ENCODE measurements around the gene TAF1A.

TAF1A gene

DNA sequence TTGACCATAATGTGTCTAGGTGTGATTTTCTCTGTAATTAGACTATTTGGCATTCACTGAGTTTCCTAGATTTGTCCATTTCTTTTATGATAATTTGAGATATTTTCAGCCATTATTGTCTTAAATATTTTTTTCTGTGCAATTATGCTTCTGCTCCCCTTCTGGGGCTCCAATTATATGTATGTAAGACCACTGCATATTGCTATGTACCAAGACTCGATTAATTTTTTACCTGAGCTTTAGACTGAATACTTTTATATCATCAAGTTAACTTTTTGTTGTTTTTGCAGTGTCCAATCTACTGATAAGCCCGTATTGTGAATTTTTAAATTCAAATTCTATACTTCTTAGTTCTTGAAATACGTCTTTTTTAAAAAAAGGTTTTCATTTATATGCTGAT, 5.1 kb upstream of the TAF1A start:
- no peak for DNase-seq

DNA sequence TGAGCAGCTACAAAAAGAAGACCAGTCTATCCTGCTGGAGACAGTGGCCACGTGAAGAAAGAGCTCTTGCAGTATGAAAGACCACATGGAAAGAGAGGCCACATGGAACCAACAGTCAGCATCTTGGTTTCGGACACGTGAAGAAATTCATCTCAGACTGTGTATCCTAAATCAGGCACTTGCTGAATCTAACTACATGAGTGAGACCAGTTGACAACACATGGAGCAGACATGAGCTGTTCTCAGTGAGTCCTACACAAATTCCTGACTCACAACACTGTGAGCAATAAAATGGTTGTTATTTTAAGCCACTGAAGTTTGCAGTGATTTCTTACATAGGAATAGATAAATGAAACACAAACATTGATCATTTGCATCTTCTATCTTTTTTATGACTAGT, 2.4 kb upstream of the TAF1A start:
- no peak for DNase-seq

DNA sequence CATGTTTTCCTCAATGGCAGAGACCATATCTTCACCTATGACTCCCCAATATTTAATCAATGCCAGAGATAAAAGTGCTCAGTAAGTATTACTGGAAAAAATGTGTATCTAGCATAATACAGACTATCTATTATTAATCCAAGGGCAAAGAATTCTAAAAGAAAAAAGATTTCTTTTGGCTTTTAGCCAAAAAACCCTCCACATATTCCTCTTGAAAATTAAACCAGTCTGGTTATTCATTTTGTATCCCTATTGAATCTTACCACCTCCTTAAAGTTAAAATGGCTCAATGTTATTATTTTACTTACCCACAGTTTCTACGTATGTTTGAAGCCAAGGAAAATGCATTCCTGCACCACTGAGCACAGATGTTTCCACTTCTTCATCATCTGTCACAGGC, 1.6 kb downstream of the TAF1A start:
- DNase-seq, result no peak

GRCh38 chr1:222586842-222587241, 2.9 kb downstream of the TAF1A start:
- DNase-seq, result no peak

DNA sequence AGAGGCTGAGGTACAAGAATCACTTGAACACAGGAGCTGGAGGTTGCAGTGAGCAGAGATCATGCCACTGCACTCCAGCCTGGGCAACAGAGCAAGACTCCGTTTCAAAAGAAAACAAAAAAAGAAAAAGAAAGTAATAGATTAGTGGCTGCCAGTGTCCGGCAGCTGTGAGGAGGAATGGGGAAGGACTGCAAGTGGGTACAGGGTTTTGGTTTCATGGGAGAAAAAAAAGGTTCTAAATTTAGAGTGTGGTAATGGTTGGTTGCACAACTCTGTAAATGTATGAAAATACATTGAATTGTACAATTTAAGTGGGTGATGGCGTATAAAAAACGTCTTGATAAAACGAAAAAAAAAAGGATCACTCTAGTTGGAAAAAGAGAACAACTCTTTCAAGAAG, 6.7 kb downstream of the TAF1A start:
- DNase-seq, result peak; percentile 14

DNA sequence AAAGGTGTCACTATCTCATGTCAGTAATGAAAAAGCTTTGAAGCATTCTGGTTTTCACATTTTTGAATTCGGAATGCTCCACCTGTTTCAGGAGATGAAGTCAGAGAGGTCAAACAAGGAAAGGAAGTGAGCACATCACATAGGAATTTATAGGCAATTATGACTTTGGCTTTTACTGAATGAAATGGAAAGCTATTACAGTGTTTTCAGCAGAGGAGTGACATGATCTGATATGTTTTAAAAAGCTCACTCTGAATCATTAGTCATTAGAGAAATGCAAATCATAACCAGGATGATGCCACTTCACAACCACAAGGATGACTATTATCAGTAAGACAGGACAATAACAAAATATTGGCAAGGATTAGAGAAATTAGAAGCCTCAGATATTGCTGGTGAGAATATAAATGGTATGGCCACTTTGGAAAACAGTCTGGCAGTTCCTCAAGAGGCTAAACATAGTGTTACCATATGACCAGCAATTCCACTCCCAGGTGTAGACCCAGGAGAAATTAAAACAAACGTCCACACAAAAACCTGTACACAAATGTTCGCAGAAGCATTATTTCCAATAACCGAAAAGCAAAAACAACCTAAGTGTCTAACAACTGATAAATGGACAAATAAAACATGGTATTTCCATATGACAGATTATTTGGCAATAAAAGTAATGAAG, 7.5 kb downstream of the TAF1A start:
- DNase-seq, result no peak

- DNase-seq, result no peak
Measured at GRCh38 chr1:222579316-222579715, 10.4 kb downstream of the TAF1A start.

GRCh38 chr1:222570837-222571236, 18.9 kb downstream of the TAF1A start:
- DNase-seq, result no peak

DNA sequence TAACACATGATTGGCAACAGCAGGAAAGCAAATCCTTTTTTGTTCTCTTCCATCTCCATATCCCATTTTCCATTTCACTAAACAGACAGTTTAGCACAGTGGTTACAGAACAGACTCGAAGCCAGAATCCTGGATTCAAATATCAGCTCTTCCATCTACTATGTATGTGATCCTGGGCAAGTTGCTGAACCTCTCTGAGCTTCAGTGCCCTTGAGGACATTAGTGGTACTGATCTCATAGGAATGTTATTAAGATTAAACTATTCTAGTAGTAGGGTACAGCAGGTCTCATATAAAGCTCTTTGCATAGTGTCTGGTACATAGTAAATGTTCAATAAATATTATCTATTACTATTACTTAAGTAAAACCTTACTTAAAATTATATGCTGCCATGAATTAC, 28.1 kb downstream of the TAF1A start:
- no peak for DNase-seq

DNA sequence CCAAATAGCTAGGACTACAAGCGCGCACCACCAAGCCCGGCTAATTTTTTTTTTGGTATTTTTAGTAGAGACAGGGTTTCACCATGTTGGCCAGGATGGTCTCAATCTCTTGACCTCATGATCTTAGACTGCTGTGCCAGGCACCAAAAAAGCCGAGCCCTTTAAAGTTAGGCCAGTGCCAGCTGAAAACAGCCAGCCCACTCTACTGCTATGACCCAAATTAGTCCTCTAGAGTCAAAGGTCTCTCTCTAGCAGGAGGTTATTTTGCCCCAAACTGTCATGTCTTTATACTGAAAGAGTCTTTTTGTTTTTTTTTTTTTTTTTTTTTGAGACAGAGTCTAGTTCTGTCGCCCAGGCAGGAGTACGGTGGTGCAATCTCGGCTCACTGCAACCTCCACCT, 32.2 kb downstream of the TAF1A start:
- no peak for DNase-seq

- no peak for DNase-seq
Measured at GRCh38 chr1:222557148-222557547, 32.6 kb downstream of the TAF1A start.

GRCh38 chr1:222555992-222556615, 33.6 kb downstream of the TAF1A start:
- DNase-seq, result no peak

DNA sequence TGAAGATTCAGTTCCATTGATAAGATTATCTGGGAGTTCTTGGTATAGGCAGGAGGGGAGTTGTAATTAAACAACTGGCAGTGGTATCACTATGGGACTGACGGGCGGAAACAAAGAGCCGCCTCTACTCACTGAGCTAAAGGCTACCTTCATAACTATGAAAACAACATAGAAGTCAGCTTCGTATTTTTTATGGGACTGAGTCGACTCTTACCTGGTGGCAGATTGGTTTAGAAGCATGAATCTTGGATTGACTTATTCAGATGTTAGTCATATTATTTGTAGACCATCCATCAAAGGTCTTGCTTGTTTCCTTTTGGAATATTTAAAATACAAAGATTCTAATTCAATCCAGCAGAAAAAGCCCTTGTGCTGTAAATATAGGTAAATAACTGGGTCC, 35.6 kb downstream of the TAF1A start:
- DNase-seq, result no peak

DNA sequence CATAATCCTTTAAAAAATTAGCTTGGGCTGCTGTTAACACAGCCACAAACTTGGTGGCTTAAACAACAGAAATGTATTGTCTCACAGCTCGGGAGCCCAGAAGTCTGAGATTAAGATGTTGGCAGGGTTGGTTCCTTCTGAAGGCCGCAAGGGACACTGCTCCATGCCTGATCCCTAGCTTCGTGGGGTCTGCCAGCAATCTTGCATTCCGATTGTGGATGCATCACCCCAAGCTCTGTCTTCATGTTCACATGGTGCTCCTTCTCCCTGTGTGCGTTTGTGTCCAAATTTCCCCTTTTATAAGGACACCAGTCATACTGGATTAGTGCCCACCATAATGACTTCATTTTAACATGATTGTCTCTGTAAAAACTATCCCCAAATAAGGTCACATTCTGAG, 36.9 kb downstream of the TAF1A start:
- no peak for DNase-seq

DNA sequence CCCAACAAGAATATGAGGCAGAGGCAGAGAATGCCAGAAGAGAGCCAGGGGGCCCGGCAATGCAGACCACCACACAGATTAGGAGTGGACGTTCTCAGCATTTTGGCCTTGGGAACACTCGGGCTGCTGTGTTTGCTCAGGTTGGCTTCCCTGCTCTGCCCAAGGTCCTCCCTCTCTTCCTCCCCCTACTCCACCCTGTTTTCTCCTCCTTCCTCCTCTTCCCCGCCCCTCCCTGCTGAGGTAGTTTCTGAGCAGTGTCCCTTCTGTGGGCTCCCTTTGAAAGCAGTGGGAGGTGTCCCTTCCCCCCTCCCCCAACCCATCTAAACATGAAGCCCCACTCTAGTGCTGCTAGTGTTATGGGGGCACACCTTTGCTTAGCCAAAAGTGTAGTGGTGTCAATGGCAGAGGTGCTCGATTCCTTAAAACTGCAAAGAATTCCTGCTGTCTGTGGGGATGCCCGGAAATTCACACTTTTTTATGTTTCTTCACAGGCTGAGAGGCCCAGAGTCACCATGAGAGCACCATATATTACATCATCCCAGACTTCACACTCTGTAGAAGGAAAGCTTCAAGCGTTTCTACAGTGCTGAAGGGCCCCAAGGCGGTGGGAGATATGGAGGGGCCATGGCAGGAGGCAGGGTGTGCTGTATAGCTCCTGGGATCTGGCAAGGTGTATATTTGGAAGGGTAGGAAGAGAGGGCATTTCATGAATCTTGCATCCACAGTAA, 41.6 kb downstream of the TAF1A start, which contains the start of gene HHIPL2:
Gene HHIPL2, minus strand, starts transcription at position 161 of the 728 bp plus-strand sequence. Its CDS starts 60 bp downstream, at position 101.
- DNase-seq, result no peak

- no peak for DNase-seq
Measured at GRCh38 chr1:222547260-222547614, 42.5 kb downstream of the TAF1A start.

- no peak for DNase-seq
Measured at GRCh38 chr1:222546548-222547259, 43.0 kb downstream of the TAF1A start.

DNA sequence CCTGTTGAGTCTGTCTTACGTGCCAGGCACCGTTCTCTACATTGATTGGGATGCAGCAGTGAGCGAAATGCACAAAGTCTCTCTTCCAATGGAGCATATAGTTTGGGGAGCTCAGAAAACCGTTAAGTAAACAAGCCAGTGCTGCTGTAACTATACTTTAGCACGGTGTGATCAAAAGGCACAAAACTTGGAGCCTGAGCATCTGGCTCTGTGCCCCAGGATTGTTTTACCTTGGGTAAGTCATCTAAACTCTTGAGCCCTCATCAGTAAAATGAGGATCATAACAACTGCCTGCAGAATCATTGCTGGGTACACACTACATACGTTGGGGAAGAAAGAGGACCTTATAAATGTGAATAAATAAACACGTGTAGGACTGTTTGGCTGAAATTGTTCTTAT, 43.6 kb downstream of the TAF1A start:
- no peak for DNase-seq

DNA sequence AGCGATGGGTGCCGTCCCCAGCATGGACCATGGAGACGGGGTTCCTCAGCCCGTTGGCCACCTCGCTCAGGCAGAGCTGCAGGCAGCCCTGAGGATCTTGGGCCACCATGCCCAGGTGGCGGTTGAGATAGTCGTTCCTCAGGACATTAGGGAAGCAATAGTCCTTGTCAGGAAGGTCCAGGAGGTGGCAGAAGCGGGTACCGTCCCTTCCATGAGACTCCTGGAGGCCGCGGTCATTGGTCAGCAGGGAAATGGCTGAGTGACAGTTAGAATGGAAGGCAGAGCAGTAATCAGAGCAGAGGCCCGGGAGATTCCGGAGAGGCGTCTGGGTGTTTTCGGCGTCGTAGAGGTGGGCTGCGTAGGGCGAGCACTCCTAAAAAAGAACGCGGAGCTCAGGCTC, 45.9 kb downstream of the TAF1A start:
- DNase-seq, result no peak

- DNase-seq, result no peak
Measured at GRCh38 chr1:222540598-222540995, 49.1 kb downstream of the TAF1A start.

GRCh38 chr1:222539951-222540597, 49.7 kb downstream of the TAF1A start:
- DNase-seq, result no peak

- no peak for DNase-seq
Measured at GRCh38 chr1:222535455-222535854, 54.3 kb downstream of the TAF1A start.

- no peak for DNase-seq
Measured at GRCh38 chr1:222530852-222531251, 58.9 kb downstream of the TAF1A start.

All from hematopoietic multipotent progenitor cell treated with erythropoietin and hydrocortisone succinate and interleukin-3 and kit ligand, for 6 days (in vitro differentiated cells).